ENCODE data around the gene SLC2A6. TPM values are rescaled to one million over a fixed set of nuclear protein-coding genes. Genes with fewer than 3 reads are reported as not detected.

The SLC2A6 gene
- total RNA-seq, 2 donors from 2014 or later, result 15.0 to 42.3 TPM

DNA sequence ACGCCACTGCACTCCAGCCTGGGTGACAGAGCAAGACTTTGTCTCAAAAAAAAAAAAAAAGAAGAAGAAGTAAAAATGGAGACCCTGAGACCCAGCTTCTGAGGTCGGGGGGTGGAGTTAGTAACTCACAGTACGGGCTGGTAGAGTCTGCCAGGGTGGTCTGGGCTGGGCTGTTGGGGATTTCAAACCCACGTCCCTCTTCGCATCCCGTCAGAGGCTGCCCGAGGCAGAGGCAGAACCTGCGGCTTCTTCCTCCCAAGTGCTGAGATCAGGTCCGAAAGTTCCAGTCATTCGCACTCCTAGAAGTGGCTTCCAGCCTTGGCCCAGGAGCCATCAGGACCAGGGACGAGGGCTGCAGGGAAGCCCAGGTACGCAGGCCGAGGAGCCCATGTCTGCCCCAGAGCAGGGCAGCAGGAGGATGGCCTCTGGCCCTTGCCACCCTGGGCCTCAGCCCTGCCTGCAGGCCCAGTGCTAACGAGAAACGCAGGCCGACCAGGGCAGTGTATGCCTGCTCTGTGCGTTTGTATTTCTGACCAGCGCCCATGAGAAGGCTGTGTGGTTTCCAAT, 9.9 kb upstream of the SLC2A6 start:
- peaks cover 0 to 4% of the 10 kb centered on the region in 2 donors for H3K4me1 Mint-ChIP-seq (ENCODE audit: low read depth in 2 of 2)
- no peak overlapping the region for H3K4me3 Mint-ChIP-seq
- H3K9me3 Mint-ChIP-seq, result no peaks in the 10 kb centered on the region
- H3K27me3 Mint-ChIP-seq, result no peaks in the 10 kb centered on the region
- no peaks in the 10 kb centered on the region for H3K36me3 Mint-ChIP-seq
- DNase-seq (ENCODE audit: low spot score) (peak; percentile 58), ATAC-seq (no peak)
- H3K27ac Mint-ChIP-seq, result no peak overlapping the region

DNA sequence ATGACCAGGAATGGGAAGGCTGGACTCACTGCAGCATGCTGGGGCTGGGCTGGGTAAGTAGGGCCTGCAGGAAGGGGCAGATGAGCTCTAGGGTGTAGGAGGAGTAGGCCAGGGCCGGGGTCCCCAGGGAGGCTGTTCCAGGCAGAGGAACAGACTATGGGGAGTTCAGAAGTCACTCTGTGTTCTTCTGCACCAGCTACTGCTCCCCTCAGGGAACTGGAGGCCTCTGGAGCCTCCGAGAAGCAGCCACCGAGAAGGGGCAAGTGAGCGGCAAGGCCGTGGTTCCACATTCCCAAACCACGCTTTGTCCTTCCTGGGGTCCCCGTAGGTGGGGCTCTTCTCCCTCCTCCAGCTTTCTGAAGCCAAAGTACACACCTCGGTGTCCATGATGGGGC, 8.4 kb upstream of the SLC2A6 start:
- H3K27ac Mint-ChIP-seq, result no peak overlapping the region
- DNase-seq (ENCODE audit: low spot score) (no peak), ATAC-seq (no peak)
- no peaks in the 10 kb centered on the region for H3K36me3 Mint-ChIP-seq
- peaks cover 0 to 4% of the 10 kb centered on the region in 2 donors for H3K4me1 Mint-ChIP-seq (ENCODE audit: low read depth in 2 of 2)
- H3K4me3 Mint-ChIP-seq, result no peak overlapping the region
- no peaks in the 10 kb centered on the region for H3K9me3 Mint-ChIP-seq
- peaks cover 0 to 3% of the 10 kb centered on the region in 2 donors for H3K27me3 Mint-ChIP-seq

DNA sequence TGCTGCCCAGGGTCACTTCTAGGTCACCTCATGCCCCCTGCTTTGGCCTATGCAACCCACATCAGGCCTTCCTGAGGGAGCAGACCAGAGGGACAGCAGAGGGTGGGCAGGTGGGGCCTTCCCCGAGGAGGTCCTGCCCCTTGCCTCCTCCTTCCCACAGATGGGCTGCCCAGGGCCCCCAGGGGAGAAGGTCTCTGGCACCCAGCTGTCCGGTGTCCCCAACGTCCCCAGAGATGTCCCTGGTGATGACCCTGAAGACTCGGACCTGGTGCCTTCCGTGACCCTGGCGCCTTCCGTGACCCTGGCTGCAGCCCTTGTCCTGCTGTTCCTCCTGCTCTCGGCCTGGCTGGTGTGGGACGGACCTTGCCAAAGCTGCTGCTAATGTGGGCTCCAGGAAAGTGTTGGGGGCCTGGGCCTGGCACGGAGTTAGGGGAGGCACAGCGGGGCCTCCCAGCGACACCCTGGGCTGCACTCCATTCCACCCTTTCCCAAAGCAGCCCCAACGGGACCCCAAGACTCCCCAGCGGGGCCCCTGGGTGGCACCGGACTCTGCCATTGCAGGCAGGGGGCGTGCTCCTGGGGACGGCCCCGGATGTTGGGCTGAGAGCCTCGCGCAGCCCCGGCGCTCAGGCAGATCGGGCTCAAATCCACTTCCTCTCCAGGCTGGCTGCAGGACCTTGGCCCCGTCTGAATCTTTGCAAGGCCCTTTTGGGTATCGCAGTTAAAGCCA, 6.8 kb upstream of the SLC2A6 start:
- ATAC-seq, result peak; percentile 53 to 58
- Mint-ChIP-seq H3K36me3 (no peaks in the 10 kb centered on the region), H3K9me3 (no peaks in the 10 kb centered on the region), H3K4me3 (peak overlapping the region; percentile 39), H3K4me1 (ENCODE audit: low read depth in 2 of 2) (peaks cover 0 to 4% of the 10 kb centered on the region in 2 donors), H3K27ac (peak overlapping the region in 1 of 2 donors; percentile 43), H3K27me3 (peaks cover 0 to 3% of the 10 kb centered on the region in 2 donors)
- DNase-seq (ENCODE audit: low spot score), result no peak

DNA sequence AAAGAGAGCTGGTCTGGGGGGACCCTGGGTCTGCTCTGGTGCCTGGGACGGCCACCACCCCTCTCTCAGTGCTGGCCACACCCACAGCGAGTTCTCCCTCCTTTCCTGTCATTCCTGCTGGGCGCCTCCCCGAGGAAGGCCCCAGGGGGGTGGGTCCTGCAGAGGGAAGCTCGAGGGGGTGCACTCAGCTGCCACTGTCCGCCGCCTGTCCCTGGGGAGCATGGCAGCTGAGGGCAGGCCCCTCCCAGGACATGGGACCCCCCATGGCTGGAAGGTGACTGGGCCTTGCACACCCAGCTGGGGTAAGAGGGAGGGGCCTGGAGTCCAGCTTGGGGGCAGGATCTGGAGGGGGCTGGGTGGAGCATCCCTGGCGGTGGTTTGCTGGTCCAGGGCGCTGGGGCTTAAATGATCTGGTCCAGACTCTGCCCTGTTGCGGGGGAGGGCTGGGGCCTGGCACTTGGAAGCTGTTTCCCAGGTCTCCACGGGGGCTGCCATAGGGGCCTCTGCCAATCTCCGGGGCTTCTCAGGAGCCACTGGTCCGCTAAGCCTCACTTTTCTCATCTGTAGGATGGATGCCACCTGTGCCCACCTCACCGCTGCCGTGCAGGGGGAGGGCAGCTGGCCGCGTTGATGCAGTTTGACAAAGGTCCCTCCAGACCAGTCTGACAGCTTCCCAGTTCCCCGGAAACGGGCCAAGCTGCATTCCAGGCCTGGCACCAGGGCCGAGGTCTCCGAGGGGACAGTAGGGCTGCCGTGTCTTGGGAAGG, 6.0 kb upstream of the SLC2A6 start:
- Mint-ChIP-seq H3K27me3 (peaks cover 0 to 3% of the 10 kb centered on the region in 2 donors), H3K27ac (no peak overlapping the region), H3K36me3 (no peaks in the 10 kb centered on the region), H3K4me1 (ENCODE audit: low read depth in 2 of 2) (peaks cover 0 to 6% of the 10 kb centered on the region in 2 donors), H3K9me3 (no peaks in the 10 kb centered on the region), H3K4me3 (no peak overlapping the region)
- ATAC-seq, result no peak
- DNase-seq (ENCODE audit: low spot score), result no peak

DNA sequence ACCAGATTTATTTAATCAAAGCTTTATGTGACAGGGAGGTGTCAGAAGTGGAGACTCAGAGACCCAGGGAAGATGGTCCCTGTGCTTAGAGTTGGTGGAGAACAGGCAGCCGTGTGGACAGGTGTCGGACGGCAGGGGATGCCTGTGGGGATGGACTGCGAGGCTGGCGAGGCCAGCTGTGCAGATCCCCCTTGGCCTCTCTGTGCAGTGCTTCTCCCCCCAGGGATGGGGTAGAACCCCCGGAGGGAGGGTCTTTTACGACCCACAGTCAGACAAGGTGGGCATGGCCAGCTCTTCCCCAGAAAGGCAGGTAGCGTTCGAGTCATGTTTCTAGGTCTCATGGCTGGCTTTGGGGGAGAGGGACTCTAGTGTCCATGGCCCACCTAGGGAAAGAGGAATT, 4.7 kb upstream of the SLC2A6 start:
- H3K4me3 Mint-ChIP-seq, result no peak overlapping the region
- H3K4me1 Mint-ChIP-seq (ENCODE audit: low read depth in 2 of 2), result peaks cover 0 to 11% of the 10 kb centered on the region in 2 donors
- ATAC-seq (no peak), DNase-seq (ENCODE audit: low spot score) (no peak)
- no peak overlapping the region for H3K27ac Mint-ChIP-seq
- H3K9me3 Mint-ChIP-seq, result no peaks in the 10 kb centered on the region
- peaks cover 0 to 3% of the 10 kb centered on the region in 2 donors for H3K27me3 Mint-ChIP-seq
- H3K36me3 Mint-ChIP-seq, result no peaks in the 10 kb centered on the region

DNA sequence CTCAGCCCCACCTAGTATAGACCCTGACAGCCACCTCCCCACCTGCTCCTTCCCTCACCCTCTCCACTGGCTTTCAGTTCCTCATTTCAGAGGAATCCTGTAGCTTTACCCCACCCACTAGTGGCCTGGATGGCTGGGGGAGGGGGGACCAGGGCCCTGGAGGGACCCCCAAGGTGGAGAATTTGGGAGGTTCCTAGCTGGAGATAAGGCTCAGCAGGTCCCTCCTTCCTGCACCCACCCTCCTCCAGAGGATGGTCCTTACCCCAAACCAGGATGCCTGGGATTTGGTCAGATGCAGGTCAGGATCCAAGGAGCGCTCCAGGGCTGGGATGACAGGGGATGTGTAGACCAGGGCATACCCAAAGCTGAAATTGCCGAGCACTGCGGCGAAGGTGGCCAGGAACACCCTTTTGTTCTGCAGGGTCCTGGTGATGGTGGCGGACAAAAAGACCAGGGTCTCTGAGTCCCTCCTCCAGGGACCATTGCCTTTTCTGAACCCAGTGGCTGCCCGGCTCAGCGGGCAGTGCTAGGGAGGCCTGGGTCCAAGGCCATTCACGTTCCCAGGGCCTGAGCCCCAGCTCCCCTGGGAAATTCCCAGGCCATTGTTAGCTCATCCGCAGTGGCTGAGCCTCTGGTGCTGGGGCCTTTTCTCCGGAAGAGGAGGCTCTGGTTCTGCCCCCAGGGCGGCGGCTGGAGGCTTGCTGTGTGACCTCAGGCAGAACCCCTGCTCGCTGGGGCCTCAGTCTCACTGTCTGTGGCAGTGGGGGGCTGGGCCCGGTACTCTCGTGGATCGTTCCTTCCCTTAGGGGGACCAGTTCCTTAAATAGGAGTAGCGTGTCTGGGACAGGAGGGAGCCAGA, 678 bp downstream of the SLC2A6 start:
- Mint-ChIP-seq H3K4me1 (ENCODE audit: low read depth in 2 of 2) (peaks cover 0 to 13% of the 10 kb centered on the region in 2 donors), H3K27me3 (peaks cover 0 to 2% of the 10 kb centered on the region in 2 donors), H3K36me3 (no peaks in the 10 kb centered on the region), H3K27ac (no peak overlapping the region), H3K9me3 (no peaks in the 10 kb centered on the region), H3K4me3 (peak overlapping the region; percentile 76)
- DNase-seq (ENCODE audit: low spot score) (no peak), ATAC-seq (peak; percentile 13 to 17)

DNA sequence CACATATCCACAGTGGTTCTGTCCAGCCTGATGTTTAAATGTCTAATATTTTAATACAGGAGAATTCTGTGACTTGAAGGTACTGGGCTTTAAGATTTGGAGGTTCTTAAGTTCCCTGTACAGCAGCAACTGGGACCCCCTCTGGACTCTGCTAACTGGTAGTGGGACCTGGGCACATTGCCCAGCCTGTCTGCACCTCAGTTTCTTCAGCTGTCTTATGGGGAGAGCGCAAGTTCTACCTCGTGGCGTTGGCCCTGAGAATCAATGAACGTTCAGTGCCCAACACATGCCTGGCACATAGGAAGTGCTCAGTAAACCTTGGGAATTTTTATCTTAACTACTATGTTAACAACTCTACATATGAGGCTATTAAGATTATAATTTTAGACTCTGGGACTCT, 1.4 kb downstream of the SLC2A6 start:
- peak overlapping the region; percentile 39 for H3K4me3 Mint-ChIP-seq
- H3K4me1 Mint-ChIP-seq (ENCODE audit: low read depth in 2 of 2), result peaks cover 0 to 13% of the 10 kb centered on the region in 2 donors
- ATAC-seq (no peak), DNase-seq (ENCODE audit: low spot score) (no peak)
- no peaks in the 10 kb centered on the region for H3K27me3 Mint-ChIP-seq
- H3K27ac Mint-ChIP-seq, result no peak overlapping the region
- no peaks in the 10 kb centered on the region for H3K36me3 Mint-ChIP-seq
- no peaks in the 10 kb centered on the region for H3K9me3 Mint-ChIP-seq

DNA sequence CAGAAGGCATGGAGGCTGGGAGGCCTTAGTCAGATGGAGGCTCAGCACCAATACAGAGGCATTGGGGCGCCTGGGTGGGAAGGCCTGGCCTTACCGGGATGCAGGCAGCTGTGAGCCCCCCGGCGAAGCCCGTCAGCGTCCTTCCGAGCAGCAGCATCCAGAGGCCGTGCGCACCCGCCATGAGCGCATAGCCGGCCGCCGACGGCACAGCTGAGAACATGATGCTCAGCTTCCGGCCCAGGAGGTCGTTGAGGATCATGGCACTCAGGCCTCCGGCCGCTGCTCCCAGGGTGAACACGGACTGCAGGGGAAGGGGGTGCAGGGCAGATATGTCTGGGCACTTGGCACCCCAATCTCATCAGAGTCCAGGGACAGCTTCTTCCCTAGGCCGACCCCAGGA, 2.0 kb downstream of the SLC2A6 start:
- Mint-ChIP-seq H3K9me3 (no peaks in the 10 kb centered on the region), H3K27me3 (no peaks in the 10 kb centered on the region), H3K4me1 (ENCODE audit: low read depth in 2 of 2) (peaks cover 0 to 13% of the 10 kb centered on the region in 2 donors), H3K4me3 (peak overlapping the region; percentile 50), H3K36me3 (no peaks in the 10 kb centered on the region), H3K27ac (peak overlapping the region in 1 of 2 donors; percentile 83)
- ATAC-seq (no peak), DNase-seq (ENCODE audit: low spot score) (no peak)

DNA sequence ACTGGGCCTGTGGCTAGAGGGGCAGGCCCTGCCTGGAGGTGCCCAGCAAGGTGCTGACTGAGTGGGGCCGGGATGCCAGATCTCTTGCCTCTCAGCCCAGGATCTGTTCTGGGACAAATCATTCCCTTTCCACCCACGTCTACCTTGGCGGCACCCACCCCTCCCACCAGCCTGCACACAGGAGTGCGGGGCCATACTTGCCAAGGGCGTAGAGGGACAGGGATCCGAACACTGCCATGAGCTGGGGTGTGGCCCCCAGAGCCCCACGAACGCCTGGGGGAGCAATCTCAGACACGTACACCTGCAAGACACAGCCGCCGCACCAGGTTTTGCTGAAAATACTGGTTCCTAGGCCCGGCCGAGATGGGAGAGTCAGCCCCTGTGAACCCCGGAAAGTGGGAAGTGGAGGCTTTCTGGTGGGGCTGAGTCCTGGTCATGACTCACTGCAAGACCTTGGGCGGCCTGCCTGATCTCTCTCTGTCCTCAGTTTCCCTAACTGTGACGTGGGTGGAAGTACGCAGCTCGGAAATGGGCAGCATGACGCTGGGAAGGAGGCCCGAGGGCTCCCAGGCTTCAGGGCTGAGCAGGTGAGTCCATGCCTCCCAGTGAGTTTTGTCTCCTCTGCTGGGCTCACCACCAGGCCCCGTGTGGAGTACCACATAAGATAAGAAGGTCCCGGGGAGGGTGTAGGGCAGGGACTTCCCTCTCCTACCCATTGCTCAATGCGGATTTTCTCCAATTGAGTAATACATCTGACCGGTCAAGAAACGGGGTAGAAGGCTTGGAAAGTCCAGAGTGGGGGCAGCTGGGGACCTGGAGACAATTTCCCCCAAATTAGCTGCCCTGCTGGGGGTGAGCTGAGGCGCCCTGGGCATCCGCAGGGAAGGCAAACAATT, 2.6 kb downstream of the SLC2A6 start:
- no peaks in the 10 kb centered on the region for H3K27me3 Mint-ChIP-seq

DNA sequence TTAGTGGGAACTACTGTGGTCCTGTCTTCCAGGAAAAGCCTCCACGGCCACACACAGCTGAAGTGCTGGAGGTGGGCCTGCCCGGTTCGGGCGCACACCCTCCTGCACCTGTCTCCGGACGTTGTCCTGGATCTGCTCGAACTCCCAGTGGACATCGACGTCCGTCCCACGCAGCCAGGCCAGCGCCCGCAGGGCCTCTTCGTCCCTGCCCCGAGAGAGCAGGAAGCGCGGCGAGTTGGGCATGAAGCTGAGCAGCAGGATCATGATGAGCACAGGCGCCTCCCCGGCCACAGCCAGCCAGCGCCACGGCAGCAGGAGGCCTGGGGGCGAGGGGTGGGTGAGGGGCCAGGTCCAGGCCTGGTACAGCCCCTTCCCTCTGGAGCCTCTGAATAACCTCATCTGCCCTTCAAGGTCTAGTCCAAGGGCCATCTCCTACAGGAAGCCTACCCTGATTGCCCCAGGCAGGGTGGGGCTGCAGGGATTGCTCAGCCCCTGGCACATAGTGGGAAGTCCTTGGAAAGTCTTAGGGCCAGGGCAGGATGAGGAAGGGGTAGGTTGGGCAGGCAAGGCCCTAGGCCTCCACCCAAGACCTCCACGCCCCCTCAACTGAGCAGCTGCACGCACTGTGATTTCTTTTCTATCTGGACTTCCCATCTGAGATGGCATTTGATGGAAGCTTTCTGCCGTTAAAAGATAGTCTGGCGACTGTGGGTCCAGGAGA, 3.4 kb downstream of the SLC2A6 start:
- no peak for DNase-seq (ENCODE audit: low spot score)
- H3K27ac Mint-ChIP-seq, result no peak overlapping the region
- H3K36me3 Mint-ChIP-seq, result no peaks in the 10 kb centered on the region
- no peaks in the 10 kb centered on the region for H3K27me3 Mint-ChIP-seq
- no peak overlapping the region for H3K4me3 Mint-ChIP-seq
- ATAC-seq, result no peak
- H3K4me1 Mint-ChIP-seq (ENCODE audit: low read depth in 2 of 2), result peaks cover 0 to 13% of the 10 kb centered on the region in 2 donors
- no peaks in the 10 kb centered on the region for H3K9me3 Mint-ChIP-seq

More for the DNA sequence above, 2.6 kb downstream of the SLC2A6 start:
- H3K9me3 Mint-ChIP-seq, result no peaks in the 10 kb centered on the region
- no peaks in the 10 kb centered on the region for H3K36me3 Mint-ChIP-seq
- peak overlapping the region; percentile 50 for H3K4me3 Mint-ChIP-seq
- DNase-seq (ENCODE audit: low spot score), result no peak
- peaks cover 0 to 13% of the 10 kb centered on the region in 2 donors for H3K4me1 Mint-ChIP-seq (ENCODE audit: low read depth in 2 of 2)
- peak overlapping the region in 1 of 2 donors; percentile 83 for H3K27ac Mint-ChIP-seq
- no peak for ATAC-seq

DNA sequence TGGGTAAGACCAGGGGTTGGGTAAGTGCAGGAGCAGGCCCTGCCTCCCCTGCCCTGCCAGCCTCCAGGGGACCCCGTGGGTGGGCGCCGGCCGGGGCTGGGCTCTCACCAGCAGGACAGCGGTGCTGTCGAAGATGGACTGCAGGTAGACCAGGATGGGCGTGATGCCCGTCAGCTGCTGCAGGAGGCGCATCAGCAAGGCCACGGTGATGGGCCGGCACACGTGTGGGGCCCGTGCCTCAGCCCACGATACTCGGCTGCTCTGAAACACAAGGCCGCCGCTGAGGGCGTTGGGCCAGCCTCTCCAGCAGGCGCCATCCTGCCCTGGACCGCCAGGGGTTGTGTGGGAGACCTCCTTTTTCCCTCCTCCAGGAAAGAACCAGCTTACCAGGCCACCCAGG, 4.0 kb downstream of the SLC2A6 start:
- Mint-ChIP-seq H3K4me1 (ENCODE audit: low read depth in 2 of 2) (peaks cover 0 to 11% of the 10 kb centered on the region in 2 donors), H3K36me3 (no peaks in the 10 kb centered on the region), H3K4me3 (no peak overlapping the region), H3K9me3 (no peaks in the 10 kb centered on the region), H3K27me3 (no peaks in the 10 kb centered on the region), H3K27ac (no peak overlapping the region)
- ATAC-seq (no peak), DNase-seq (ENCODE audit: low spot score) (no peak)

DNA sequence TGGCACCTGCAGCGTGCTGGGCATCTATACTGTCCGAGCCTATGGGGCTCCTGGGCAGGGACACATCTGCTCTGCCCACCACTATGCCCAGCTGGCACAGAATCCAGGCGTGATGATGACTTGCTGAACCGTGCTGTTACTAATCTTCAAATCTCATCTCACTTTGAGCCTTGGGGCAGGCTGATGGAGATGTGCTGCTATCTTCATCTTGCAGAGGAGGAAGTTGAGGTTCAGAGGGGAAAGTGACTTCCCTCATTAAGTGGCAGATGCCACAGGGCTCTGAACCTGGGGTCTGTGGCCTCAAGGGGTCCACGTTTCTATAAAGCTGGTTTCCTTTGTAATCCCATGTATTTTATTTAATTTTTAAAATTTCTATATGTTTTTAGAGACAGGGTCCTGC, 4.7 kb downstream of the SLC2A6 start:
- Mint-ChIP-seq H3K4me3 (no peak overlapping the region), H3K27me3 (no peaks in the 10 kb centered on the region), H3K36me3 (no peaks in the 10 kb centered on the region), H3K27ac (no peak overlapping the region), H3K9me3 (no peaks in the 10 kb centered on the region), H3K4me1 (ENCODE audit: low read depth in 2 of 2) (peaks cover 0 to 7% of the 10 kb centered on the region in 2 donors)
- DNase-seq (ENCODE audit: low spot score) (no peak), ATAC-seq (no peak)
